Sigmoid colon (tissue), 7 donors: ENCODE results near the gene PRR30. TPM values are rescaled to one million over a fixed set of nuclear protein-coding genes. Genes with fewer than 3 reads are reported as not detected.

Experiments
- DNase-seq: peaks from one replicate; pipeline ENCODE4 v3.0.0-alpha.2; 2019
- H3K27ac ChIP-seq, 4 donors: fragments of 200-600 bp; sonication (generic); one replicate each; pipeline ENCODE4 v1.5.1; 2016 to 2019; ENCODE audit warnings: mild to moderate bottlenecking in 1 of 4
- H3K27me3 ChIP-seq, 3 donors: fragments of 200-600 bp; sonication (generic); one replicate each; pipeline ENCODE4 v1.5.1; 2019; ENCODE audit warnings: mild to moderate bottlenecking in 1 of 3
- H3K36me3 ChIP-seq, 4 donors: fragments of 200-600 bp; sonication (generic); one replicate each; pipeline ENCODE4 v1.5.1; 2016 to 2019
- H3K4me1 ChIP-seq, 4 donors: fragments of 200-600 bp; sonication (generic); one replicate each; pipeline ENCODE4 v1.5.1; 2017 to 2019
- H3K4me3 ChIP-seq, 4 donors: fragments of 200-600 bp; sonication (generic); one replicate each; pipeline ENCODE4 v1.5.1; 2017 to 2019; ENCODE audit warnings: mild to moderate bottlenecking in 2 of 4, moderate library complexity in 1 of 4
- H3K9me3 ChIP-seq, 4 donors: fragments of 200-600 bp in 3 of 4; sonication (generic) in 3 of 4; one replicate each; pipeline versions ENCODE4 v1.5.1 to v1.6.1; 2013 to 2019
- CTCF ChIP-seq, 4 experiments: fragments of 450-650 bp in 3 of 4; fragments of 200-600 bp in 1 of 4; IDR thresholded peaks; one replicate each; pipeline ENCODE4 v1.5.1; 2016 to 2019; ENCODE audit warnings: antibody characterized with exemption in 4 of 4, mild to moderate bottlenecking in 3 of 4, moderate library complexity in 2 of 4
- EP300 ChIP-seq, 4 donors: sonication (generic); formaldehyde crosslinking; IDR thresholded peaks; one replicate each; pipeline ENCODE4 v1.6.1; 2017; ENCODE audit warnings: antibody characterized with exemption in 4 of 4
- POLR2A ChIP-seq, 2 donors: fragments of 450-650 bp; IDR thresholded peaks; one replicate each; pipeline ENCODE4 v1.6.1; 2016; ENCODE audit warnings: antibody characterized with exemption in 2 of 2, mild to moderate bottlenecking in 2 of 2, moderate library complexity in 2 of 2
- POLR2AphosphoS5 ChIP-seq, 4 donors: sonication (generic); formaldehyde crosslinking; IDR thresholded peaks; one replicate each; pipeline ENCODE4 v1.6.1; 2017; ENCODE audit warnings: antibody characterized with exemption in 4 of 4
- WGBS, 2 donors: extraction: QIAGEN DNeasy Blood & Tissue Kit; methylation state at CpG; one replicate each; pipeline ENCODE4 v1.1.7; 2013; 5-methylcytosine and 5-hydroxymethylcytosine counted together
- intact Hi-C: fragments of 100-400 bp; cut with DNase I; formaldehyde crosslinking; loops from one replicate; pipeline ENCODE4 v1.15.1; 2023
- polyA plus RNA-seq, 3 donors: library from polyadenylated mRNA; stranded (reverse); fragments of 200-250 nt; gene quantifications; one replicate each; pipeline ENCODE4 v1.2.3, GENCODE V29; 2013
- total RNA-seq, 4 donors: library from RNA; depleted of rRNA; stranded (reverse); fragments of >200 nt; gene quantifications; one replicate each; pipeline ENCODE4 v1.1.0, GENCODE V29; 2016
- donor health status: healthy with polysubstance abuse.
- donor health status: Bipolar disorder and iron deficiency.
- donor health status: healthy.

Gene PRR30
- total and polyA plus RNA-seq, 7 donors = not detected

- no peak for DNase-seq
- whole genome bisulfite sequencing, 2 donors = 95 to 96% methylated on average over 2 of the region's 2 CpGs
- no peak for TF ChIP-seq POLR2AphosphoS5 (IDR thresholded peaks at IDR 0.05)
- no peak for TF ChIP-seq POLR2A (IDR thresholded peaks at IDR 0.05)
- H3K27ac ChIP-seq = no peak overlapping the region
- no peaks in the 10 kb centered on the region for H3K36me3 ChIP-seq
- H3K4me3 ChIP-seq = no peak overlapping the region
- no peaks in the 10 kb centered on the region for H3K9me3 ChIP-seq
- peaks cover 0 to 12% (median 6%) of the 10 kb centered on the region in 4 donors for H3K4me1 ChIP-seq
- H3K27me3 ChIP-seq = no peaks in the 10 kb centered on the region
- intact Hi-C loops = no loop called here
Observed at GRCh38 chr2:27095427-27095744, 43.8 kb downstream of the PRR30 start.

DNA sequence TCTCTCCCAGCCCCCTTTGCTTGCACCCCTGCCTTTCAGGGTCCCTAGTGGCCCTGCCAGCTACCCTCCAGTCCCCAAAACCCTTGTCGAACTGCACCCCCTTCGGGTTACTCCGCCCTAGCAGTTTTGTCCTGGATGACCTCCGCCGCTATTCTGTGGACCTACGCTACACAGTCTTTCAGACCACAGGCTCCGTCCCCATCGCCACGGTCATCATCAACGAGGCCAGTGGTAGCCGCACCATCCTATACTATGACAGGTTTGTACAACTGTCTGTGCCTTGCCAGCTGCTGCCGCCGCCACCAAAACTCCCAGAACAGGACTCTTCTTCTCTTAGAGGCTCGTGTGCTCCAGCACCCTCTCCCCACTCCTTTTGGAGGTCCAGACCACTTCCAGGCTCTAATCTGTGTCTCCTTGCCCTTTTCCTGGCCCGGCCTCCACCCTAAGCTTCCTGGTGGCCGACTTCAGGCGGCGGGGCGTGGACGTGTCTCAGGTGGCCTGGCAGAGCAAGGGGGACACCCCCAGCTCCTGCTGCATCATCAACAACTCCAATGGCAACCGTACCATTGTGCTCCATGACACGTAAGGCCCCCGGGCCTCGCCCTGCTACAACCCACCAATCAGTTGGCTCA, 44.7 kb downstream of the PRR30 start:
- H3K36me3 ChIP-seq = no peaks in the 10 kb centered on the region
- 94% methylated on average over 24 of the region's 24 CpGs for WGBS, 2 donors
- peaks cover 0 to 12% (median 6%) of the 10 kb centered on the region in 4 donors for H3K4me1 ChIP-seq
- H3K27me3 ChIP-seq = no peaks in the 10 kb centered on the region
- TF ChIP-seq CTCF (IDR thresholded peaks at IDR 0.05) = no peak
- no peak for TF ChIP-seq POLR2A (IDR thresholded peaks at IDR 0.05)
- no peak for TF ChIP-seq POLR2AphosphoS5 (IDR thresholded peaks at IDR 0.05)
- no peak for TF ChIP-seq EP300 (IDR thresholded peaks at IDR 0.05)
- no peaks in the 10 kb centered on the region for H3K9me3 ChIP-seq
- no peak overlapping the region for H3K27ac ChIP-seq
- DNase-seq = no peak
- H3K4me3 ChIP-seq = no peak overlapping the region
- intact Hi-C loops = no loop called here

DNA sequence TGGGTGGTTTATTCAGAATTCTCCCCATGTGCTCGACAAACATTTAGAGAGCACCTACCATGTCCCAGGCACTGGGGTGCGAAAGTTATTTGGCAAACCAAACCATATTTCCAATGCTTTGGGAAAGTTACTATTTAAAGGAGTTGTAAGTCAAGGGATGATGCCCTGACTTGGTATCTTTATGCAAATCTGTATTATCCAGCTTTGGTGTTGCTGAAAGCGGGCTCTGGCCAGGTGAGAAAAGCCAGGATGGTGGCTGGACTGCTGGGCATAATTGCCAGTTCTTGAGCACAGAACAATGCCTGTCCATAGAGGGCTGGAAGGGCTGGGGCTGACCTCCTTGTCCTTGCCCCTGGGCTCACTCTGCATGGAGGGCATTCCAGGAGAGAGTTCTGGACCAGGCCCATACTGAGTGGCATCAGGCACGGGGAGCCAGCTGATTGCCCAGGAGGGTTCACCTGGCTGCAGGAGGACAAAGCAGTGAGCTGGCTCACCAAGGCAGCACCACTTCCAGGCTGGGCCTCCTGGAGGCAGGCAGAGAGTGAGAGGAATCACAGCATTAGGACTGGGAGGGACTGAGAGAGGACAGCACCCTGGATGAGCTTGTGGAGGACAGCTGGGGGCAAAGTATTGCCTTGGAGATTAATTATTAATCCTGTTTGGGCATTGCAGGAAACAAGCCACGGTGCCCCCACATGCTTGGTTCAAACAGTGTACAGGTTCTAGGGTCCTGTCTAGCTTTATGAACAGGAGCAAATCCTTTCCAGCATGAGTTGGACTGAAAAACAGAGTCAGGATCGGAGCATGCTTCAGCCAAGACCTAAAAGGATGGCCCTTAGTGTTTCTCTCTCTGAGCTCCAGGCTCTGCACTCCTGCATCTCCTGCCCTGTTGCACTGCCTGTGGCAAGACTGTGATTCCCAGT, 45.5 kb downstream of the PRR30 start:
- 72 to 88% methylated on average over 6 of the region's 6 CpGs for WGBS, 2 donors

DNA sequence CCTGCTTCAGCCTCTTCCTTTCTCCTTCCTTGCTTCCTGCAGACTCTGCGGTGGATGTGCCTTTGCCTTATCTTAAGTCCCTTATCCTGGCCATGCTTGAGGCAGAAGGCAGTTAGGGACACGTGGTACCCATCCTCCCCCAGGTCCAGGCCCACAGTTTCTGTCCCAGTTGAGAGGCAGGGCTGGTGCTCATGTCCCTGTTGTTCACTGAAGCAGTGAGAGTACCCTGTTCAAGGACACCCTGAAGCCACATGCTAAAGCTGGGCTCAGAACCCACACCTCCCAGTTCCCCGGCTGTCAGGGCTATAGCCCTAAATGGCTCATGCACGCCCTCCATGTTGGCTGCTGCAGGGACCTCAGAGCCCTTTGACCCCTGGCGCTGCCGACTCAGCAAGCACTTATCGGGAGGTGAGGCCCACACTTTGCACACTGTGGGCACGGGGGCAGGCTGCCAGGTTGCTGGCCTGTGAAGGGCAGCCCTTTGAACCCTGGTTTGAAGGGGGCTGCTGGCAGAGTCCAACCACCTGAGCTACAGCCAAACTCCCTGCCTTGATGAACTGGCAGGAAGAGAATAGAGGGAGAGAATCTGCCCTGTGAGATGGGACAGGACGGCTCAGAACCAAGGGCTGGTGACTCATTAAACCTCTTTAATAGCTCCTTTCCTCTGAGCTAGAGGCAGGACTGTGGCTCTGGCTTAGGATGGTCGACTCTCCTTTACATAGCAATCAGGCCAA, 46.3 kb downstream of the PRR30 start:
- Histone ChIP-seq H3K36me3 (no peaks in the 10 kb centered on the region), H3K27me3 (no peaks in the 10 kb centered on the region), H3K4me1 (peaks cover 0 to 12% (median 6%) of the 10 kb centered on the region in 4 donors), H3K27ac (no peak overlapping the region), H3K9me3 (no peaks in the 10 kb centered on the region), H3K4me3 (no peak overlapping the region)
- 27 to 65% methylated on average over 10 of the region's 10 CpGs for WGBS, 2 donors
- DNase-seq = no peak
- TF ChIP-seq EP300 (IDR thresholded peaks at IDR 0.05) = no peak
- no peak for TF ChIP-seq POLR2A (IDR thresholded peaks at IDR 0.05)
- TF ChIP-seq POLR2AphosphoS5 (IDR thresholded peaks at IDR 0.05) = no peak
- no peak for TF ChIP-seq CTCF (IDR thresholded peaks at IDR 0.05)
- intact Hi-C loops = no loop called here

More for the DNA sequence above, 45.5 kb downstream of the PRR30 start:
- H3K27ac ChIP-seq = no peak overlapping the region
- no peaks in the 10 kb centered on the region for H3K36me3 ChIP-seq
- no peaks in the 10 kb centered on the region for H3K27me3 ChIP-seq
- H3K4me1 ChIP-seq = peaks cover 0 to 12% (median 6%) of the 10 kb centered on the region in 4 donors
- DNase-seq = no peak
- intact Hi-C loops = no loop called here
- TF ChIP-seq POLR2A (IDR thresholded peaks at IDR 0.05) (no peak), EP300 (IDR thresholded peaks at IDR 0.05) (no peak), POLR2AphosphoS5 (IDR thresholded peaks at IDR 0.05) (no peak), CTCF (IDR thresholded peaks at IDR 0.05) (no peak)
- H3K4me3 ChIP-seq = no peak overlapping the region
- no peaks in the 10 kb centered on the region for H3K9me3 ChIP-seq
